Measurements from ENCODE around the gene ZCCHC4.

Gene ZCCHC4

DNA sequence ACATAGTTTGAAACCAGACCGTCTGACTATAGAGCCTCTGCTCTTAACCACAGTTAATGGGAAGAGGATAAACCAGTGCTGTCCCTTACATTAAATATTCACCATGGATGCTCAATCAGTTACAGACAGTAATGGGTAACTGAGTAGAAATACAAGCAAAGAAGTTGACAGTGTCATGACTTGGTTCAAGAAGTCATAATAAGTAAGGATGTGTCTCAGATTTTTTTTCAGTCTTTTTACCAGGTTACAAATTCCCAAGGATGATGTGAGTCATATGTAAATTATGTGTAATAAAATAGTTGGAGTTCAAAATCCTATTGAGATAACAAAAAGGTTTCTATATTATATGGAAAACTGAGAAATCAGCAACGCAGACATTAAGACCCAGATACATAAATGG lies 31.1 kb downstream of the ZCCHC4 start:
- Mint-ChIP-seq H3K36me3 (ENCODE audit: insufficient read depth) (peaks cover 19% of the 10 kb centered on the region), H3K27me3 (no peaks in the 10 kb centered on the region), H3K9me3 (no peaks in the 10 kb centered on the region), H3K4me3 (no peak overlapping the region), H3K4me1 (ENCODE audit: low read depth in 2 of 2) (no peaks in the 10 kb centered on the region), H3K27ac (no peak overlapping the region)
- no peak for ATAC-seq (replicated peaks)
- no peak for DNase-seq

DNA sequence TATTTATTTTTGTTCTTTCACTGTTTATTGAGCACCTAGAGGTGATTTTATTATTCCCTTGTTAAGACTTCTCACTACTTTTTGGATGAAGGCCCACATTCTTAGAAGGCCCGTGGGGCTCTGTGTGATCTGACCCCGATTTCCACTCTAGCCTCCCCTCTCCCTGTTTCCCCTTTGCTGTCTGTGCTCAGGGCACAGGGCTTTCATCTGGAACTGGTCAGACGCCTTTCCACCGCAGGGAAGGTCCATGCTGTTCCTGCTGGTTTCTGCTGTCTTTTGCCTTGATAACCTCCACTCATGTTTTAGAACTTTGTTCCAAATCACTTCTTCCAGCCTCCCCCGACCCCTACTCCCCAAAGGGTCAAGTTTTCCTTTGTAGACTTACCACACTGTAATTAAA lies 33.2 kb downstream of the ZCCHC4 start:
- H3K36me3 Mint-ChIP-seq (ENCODE audit: insufficient read depth), result peaks cover 15% of the 10 kb centered on the region
- no peak overlapping the region for H3K4me3 Mint-ChIP-seq
- DNase-seq, result no peak
- H3K27ac Mint-ChIP-seq, result no peak overlapping the region
- no peaks in the 10 kb centered on the region for H3K27me3 Mint-ChIP-seq
- ATAC-seq (replicated peaks), result no peak
- H3K9me3 Mint-ChIP-seq, result no peaks in the 10 kb centered on the region
- H3K4me1 Mint-ChIP-seq (ENCODE audit: low read depth in 2 of 2), result no peaks in the 10 kb centered on the region

DNA sequence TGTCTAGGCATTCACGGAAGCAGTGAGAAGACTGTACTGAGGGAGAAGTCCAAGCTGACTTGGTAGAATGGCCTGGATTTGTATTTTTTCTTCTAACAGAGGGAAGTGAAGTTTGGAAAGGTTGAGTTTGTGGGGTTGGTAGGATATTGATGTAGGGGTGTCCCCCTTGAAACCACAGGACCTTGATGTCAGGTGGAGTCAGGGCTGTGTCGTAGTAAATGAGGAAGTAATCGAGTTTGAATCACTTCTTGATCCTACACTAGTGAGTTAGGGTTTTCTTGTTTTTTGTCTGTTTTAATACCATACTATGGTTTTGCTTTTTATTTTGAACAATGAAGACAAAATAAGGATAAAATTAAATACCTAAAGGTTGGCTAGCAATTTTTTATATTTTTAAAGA lies 34.3 kb downstream of the ZCCHC4 start:
- H3K36me3 Mint-ChIP-seq (ENCODE audit: insufficient read depth), result peaks cover 15% of the 10 kb centered on the region
- H3K4me3 Mint-ChIP-seq, result no peak overlapping the region
- H3K4me1 Mint-ChIP-seq (ENCODE audit: low read depth in 2 of 2), result no peaks in the 10 kb centered on the region
- no peaks in the 10 kb centered on the region for H3K27me3 Mint-ChIP-seq
- no peak for DNase-seq
- H3K27ac Mint-ChIP-seq, result no peak overlapping the region
- H3K9me3 Mint-ChIP-seq, result no peaks in the 10 kb centered on the region
- no peak for ATAC-seq (replicated peaks)

DNA sequence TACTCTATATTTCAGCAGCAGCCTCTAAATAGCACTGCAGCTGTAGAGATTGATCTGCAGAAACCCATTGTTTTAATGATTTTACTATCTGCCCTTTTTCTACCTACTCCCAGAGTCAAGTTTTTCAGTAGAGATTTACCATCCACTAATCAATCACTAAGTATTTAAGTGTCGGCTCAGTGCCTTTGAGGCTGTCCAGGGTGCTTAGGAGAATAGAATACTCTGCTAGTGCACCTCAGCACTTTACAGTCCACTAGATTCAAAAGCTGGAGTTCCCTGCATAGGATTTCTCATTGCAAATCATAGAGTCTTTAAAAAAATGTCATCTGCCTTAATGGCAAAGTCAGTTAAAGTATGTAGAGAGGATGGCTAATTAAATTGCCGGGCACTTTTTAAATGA lies 34.9 kb downstream of the ZCCHC4 start:
- H3K27ac Mint-ChIP-seq, result no peak overlapping the region
- peaks cover 15% of the 10 kb centered on the region for H3K36me3 Mint-ChIP-seq (ENCODE audit: insufficient read depth)
- DNase-seq (no peak), ATAC-seq (replicated peaks) (no peak)
- no peaks in the 10 kb centered on the region for H3K9me3 Mint-ChIP-seq
- H3K4me1 Mint-ChIP-seq (ENCODE audit: low read depth in 2 of 2), result no peaks in the 10 kb centered on the region
- H3K4me3 Mint-ChIP-seq, result no peak overlapping the region
- H3K27me3 Mint-ChIP-seq, result no peaks in the 10 kb centered on the region

DNA sequence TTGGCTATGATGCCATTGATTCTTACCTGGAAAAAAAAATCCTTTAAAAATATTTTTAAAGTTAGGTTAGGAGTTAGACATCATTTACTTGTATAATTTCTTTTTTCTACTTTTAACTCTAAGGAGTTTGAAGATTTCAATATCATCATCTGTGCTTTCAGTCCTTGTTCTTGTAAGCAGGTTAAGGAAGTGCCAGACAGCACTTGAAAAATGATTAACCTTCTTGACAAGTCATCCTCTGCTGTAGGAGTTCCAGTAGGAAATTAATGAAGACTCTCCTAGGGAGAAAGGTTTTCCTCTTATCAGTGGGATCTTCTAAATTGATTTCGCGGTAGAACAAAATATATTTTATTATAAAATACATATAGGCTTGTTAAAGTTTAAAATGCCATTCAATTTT lies 35.4 kb downstream of the ZCCHC4 start:
- H3K4me3 Mint-ChIP-seq, result no peak overlapping the region
- H3K27me3 Mint-ChIP-seq, result no peaks in the 10 kb centered on the region
- ATAC-seq (replicated peaks) (no peak), DNase-seq (no peak)
- H3K4me1 Mint-ChIP-seq (ENCODE audit: low read depth in 2 of 2), result no peaks in the 10 kb centered on the region
- H3K27ac Mint-ChIP-seq, result no peak overlapping the region
- no peaks in the 10 kb centered on the region for H3K9me3 Mint-ChIP-seq
- peaks cover 15% of the 10 kb centered on the region for H3K36me3 Mint-ChIP-seq (ENCODE audit: insufficient read depth)

DNA sequence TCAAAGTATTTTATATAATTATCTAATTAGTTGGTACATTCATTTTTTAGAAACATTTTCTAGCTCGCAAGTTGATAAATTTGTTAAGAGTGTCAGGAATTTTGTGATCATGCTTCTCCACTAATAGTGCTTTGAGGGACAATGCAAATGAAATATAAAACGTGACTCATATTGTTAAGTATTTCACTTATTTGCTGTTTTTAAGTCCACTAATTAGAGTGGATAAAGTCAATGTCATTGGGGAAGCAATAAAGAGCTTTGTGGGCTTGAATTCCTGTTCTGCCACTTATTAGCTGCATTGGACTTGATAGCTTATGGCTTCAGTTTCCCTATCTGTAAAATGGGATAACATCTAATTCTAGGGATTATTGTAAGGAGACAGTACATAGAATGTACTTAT lies 38.0 kb downstream of the ZCCHC4 start:
- Mint-ChIP-seq H3K4me1 (ENCODE audit: low read depth in 2 of 2) (no peaks in the 10 kb centered on the region), H3K27me3 (no peaks in the 10 kb centered on the region), H3K4me3 (no peak overlapping the region), H3K27ac (no peak overlapping the region), H3K36me3 (ENCODE audit: insufficient read depth) (peaks cover 9% of the 10 kb centered on the region), H3K9me3 (no peaks in the 10 kb centered on the region)
- DNase-seq (no peak), ATAC-seq (replicated peaks) (no peak)

DNA sequence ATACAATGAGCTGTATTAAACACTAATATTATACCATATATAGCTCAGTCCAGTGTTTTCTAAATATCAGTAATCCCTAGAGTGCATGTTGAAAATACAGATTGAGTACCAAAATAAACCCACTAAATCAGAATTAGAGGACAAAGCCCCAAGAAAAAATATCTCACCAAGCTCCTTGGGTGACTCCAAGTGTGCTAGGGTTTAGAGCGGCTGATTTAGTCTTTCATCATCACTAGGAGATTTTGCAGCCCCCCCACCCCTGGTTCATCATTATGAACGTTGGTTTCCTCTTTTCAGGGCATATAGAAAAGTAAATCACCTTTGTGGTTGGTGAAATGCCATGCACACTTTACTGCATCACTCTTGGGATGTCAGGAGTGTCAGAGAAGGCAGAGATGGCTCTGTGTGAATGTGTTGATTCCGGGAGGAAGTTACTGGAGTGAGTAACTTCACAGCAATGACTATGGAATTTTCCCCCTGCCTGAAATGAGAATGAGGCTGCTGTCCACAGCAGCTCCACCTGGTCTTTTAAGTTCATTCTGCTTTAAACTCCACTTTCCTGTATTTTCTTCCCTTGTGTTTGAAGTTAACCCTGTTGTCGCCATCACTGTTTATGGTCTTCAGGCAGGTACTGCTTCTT lies 39.3 kb downstream of the ZCCHC4 start:
- Mint-ChIP-seq H3K4me1 (ENCODE audit: low read depth in 2 of 2) (no peaks in the 10 kb centered on the region), H3K4me3 (no peak overlapping the region), H3K27me3 (no peaks in the 10 kb centered on the region), H3K27ac (no peak overlapping the region), H3K9me3 (no peaks in the 10 kb centered on the region), H3K36me3 (ENCODE audit: insufficient read depth) (peaks cover 3% of the 10 kb centered on the region)
- DNase-seq (no peak), ATAC-seq (replicated peaks) (no peak)

DNA sequence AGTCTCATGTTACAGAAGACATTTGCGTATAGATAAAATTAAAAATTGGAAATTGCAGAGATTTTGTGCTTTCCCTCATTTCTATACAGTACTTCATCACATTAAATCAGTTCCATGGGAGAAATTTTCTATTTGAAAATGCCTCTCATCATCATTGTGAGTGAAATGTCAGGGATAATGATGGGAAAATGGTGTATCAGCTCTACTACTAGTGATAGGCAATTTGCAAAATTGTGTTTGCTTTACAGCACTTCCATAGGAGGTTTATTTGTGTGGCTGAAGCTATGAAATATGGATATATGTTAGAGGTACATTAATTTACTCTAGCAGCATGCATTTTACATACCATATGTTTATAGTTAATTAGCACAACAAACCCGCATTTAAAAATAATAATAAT lies 43.5 kb downstream of the ZCCHC4 start:
- H3K4me1 Mint-ChIP-seq (ENCODE audit: low read depth in 2 of 2), result no peaks in the 10 kb centered on the region
- ATAC-seq (replicated peaks) (no peak), DNase-seq (no peak)
- H3K27ac Mint-ChIP-seq, result no peak overlapping the region
- H3K27me3 Mint-ChIP-seq, result no peaks in the 10 kb centered on the region
- H3K4me3 Mint-ChIP-seq, result no peak overlapping the region
- H3K9me3 Mint-ChIP-seq, result no peaks in the 10 kb centered on the region
- H3K36me3 Mint-ChIP-seq (ENCODE audit: insufficient read depth), result no peaks in the 10 kb centered on the region

DNA sequence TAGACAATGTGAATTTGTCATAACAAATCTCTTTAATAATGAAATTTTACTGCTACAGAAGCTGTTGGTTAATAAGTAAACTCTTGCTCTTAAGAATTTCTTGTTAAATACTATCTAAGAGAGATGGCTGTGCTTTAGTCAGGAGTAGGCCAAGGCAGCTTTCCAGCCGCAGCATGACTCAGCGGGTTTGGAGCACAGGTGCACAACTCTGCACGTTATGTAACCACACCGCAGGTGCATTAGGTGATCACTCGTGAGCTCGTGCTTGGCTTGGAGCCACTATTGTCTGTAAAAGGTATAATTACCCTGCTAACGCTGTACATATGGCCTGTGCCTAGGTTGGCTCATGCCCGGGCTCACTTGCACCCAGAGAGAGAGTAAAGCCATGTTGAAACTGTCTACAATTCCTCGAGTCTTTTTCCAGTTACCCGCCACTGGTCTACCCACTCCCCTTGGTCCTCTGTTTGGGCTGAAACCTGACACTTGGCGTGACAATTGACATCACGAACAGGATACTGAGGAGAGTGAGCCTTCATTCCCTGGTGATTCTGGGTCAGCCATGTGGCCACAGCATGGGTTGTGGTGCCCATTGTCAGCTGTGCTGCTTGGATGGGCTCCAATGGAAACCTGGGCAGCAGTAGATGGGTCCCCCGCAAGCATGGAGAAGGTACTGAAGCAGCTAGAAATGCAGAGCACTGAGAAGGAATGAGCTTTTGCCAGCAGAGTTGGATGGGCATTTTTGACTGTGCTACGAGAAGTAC lies 46.1 kb downstream of the ZCCHC4 start:
- Mint-ChIP-seq H3K4me3 (no peak overlapping the region), H3K27me3 (no peaks in the 10 kb centered on the region), H3K9me3 (no peaks in the 10 kb centered on the region), H3K27ac (no peak overlapping the region), H3K36me3 (ENCODE audit: insufficient read depth) (peaks cover 6% of the 10 kb centered on the region), H3K4me1 (ENCODE audit: low read depth in 2 of 2) (no peaks in the 10 kb centered on the region)
- no peak for DNase-seq
- ATAC-seq (replicated peaks), result no peak

DNA sequence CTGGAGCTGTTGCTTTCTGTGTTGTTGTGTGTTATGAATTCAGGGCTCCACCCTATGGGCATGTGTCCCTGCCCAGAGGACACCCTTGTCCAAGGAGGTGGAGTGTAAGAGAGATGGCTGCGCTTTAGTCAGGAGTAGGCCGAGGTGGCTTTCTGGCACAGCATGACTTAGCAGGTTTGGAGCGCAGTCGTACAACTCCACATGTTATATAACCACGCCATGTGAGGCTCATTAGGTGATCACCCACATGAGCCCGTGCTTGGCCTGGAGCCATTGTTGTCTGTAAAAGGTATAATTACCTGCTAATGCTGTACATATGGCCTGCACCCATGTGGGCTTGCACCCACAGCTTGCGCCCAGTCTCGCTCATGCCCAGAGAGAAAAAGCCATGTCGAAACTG lies 48.7 kb downstream of the ZCCHC4 start:
- H3K4me1 Mint-ChIP-seq (ENCODE audit: low read depth in 2 of 2), result no peaks in the 10 kb centered on the region
- DNase-seq (no peak), ATAC-seq (replicated peaks) (no peak)
- H3K27me3 Mint-ChIP-seq, result no peaks in the 10 kb centered on the region
- H3K27ac Mint-ChIP-seq, result no peak overlapping the region
- peaks cover 13% of the 10 kb centered on the region for H3K36me3 Mint-ChIP-seq (ENCODE audit: insufficient read depth)
- no peaks in the 10 kb centered on the region for H3K9me3 Mint-ChIP-seq
- H3K4me3 Mint-ChIP-seq, result no peak overlapping the region

DNA sequence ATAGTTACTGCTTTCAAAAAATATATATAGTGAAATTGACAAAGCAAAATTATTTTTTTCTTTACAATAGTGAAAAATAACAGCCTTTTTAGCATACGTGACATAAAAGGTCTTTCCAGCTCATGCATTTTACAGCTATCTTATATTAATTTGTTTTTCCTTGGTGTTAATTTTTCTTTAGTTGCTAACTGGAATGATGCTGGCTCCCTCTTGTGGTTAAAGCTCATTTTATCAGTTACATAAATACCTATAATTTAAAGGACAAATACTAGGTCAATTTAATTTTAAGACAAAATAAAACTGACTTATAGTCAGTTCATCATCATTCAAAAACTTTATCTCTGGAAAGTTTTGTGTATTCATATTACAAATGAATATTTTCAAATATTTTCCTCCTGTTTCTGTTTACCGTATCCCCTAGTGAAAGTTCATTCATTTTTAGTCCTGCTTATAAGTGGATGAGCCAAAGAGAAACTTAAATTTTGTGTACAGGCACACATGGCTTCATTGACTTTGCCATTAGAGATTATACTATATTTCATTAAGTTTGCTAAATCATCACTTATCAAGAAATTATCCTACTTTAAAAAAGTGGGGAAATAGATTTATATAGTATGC lies 54.5 kb downstream of the ZCCHC4 start:
- Mint-ChIP-seq H3K9me3 (no peaks in the 10 kb centered on the region), H3K36me3 (ENCODE audit: insufficient read depth) (peaks cover 13% of the 10 kb centered on the region), H3K27me3 (no peaks in the 10 kb centered on the region), H3K4me3 (no peak overlapping the region), H3K27ac (no peak overlapping the region), H3K4me1 (ENCODE audit: low read depth in 2 of 2) (no peaks in the 10 kb centered on the region)
- no peak for DNase-seq
- ATAC-seq (replicated peaks), result no peak

DNA sequence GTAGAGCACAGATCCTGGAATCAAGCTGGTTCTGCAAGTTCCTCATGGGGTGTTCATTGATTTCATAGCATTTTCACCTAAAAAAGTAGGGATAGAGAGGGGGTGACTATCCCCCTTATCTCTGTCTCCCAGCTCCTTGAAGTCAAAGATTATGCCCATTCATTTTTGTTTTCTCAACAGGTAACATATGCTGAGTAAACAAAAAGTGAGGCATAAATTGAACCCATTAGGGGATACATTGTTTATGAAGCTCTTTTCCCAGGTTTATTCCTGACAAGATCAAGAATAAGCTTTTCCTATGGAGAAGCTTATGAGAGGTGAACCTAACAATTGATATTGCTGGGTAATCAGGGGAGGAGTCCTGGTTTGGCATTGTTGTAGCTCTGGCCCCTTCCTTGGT lies 55.3 kb downstream of the ZCCHC4 start:
- no peaks in the 10 kb centered on the region for H3K27me3 Mint-ChIP-seq
- no peak overlapping the region for H3K27ac Mint-ChIP-seq
- no peaks in the 10 kb centered on the region for H3K9me3 Mint-ChIP-seq
- H3K4me1 Mint-ChIP-seq (ENCODE audit: low read depth in 2 of 2), result no peaks in the 10 kb centered on the region
- no peak overlapping the region for H3K4me3 Mint-ChIP-seq
- DNase-seq, result no peak
- ATAC-seq (replicated peaks), result no peak
- H3K36me3 Mint-ChIP-seq (ENCODE audit: insufficient read depth), result peaks cover 13% of the 10 kb centered on the region

DNA sequence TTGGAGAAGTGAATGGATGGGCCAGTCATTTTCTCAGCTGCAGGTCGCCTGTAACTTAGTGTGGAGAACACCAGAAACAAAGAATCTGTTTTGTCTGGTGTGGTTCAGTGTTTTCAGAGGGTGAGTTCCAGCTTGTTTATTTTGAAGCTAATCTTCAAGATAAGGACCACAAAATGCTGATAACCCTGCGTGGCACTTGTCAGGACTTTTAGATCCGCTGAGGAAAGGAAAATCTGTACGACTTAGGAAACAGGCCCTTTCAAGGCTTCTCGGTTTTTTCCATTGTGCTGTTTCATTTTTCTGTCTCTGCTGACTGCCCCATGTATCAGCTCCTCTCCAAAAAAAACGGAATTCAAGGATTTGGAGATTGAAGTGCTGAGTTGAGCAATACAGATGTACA lies 55.7 kb downstream of the ZCCHC4 start:
- Mint-ChIP-seq H3K4me1 (ENCODE audit: low read depth in 2 of 2) (no peaks in the 10 kb centered on the region), H3K27ac (no peak overlapping the region), H3K9me3 (no peaks in the 10 kb centered on the region), H3K4me3 (no peak overlapping the region), H3K36me3 (ENCODE audit: insufficient read depth) (peaks cover 11% of the 10 kb centered on the region), H3K27me3 (no peaks in the 10 kb centered on the region)
- no peak for DNase-seq
- no peak for ATAC-seq (replicated peaks)

DNA sequence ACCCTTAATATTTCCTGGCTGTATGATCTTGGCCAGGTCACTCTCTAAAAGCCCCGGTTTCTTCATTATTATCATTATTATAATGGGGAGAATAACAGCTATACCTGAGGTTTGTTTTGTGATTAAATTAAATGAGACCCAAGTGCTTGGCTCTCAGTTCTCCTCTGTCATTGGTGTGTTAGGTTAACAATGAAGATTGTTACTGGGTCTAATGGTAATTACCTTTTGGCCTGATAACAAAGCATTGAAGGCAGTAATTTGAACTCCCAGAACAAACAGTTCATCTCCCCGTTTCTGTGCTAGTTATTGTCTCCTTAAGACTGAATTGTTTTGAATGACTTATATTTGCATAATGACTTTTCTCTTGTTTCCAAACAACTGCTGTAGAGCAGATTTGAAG lies 57.7 kb downstream of the ZCCHC4 start:
- no peak for ATAC-seq (replicated peaks)
- DNase-seq, result no peak
- Mint-ChIP-seq H3K9me3 (no peaks in the 10 kb centered on the region), H3K27ac (peak overlapping the region in 1 of 2 donors; percentile 31), H3K36me3 (ENCODE audit: insufficient read depth) (no peaks in the 10 kb centered on the region), H3K4me3 (no peak overlapping the region), H3K4me1 (ENCODE audit: low read depth in 2 of 2) (no peaks in the 10 kb centered on the region), H3K27me3 (no peaks in the 10 kb centered on the region)

Data from effector memory CD8-positive, alpha-beta T cell (primary cell).